ENCODE results near the gene RPS19BP1.
A peak's percentile ranks its signal among the peaks of the same experiment; 100 is the strongest.

RPS19BP1 gene, protein sequence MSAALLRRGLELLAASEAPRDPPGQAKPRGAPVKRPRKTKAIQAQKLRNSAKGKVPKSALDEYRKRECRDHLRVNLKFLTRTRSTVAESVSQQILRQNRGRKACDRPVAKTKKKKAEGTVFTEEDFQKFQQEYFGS

DNA sequence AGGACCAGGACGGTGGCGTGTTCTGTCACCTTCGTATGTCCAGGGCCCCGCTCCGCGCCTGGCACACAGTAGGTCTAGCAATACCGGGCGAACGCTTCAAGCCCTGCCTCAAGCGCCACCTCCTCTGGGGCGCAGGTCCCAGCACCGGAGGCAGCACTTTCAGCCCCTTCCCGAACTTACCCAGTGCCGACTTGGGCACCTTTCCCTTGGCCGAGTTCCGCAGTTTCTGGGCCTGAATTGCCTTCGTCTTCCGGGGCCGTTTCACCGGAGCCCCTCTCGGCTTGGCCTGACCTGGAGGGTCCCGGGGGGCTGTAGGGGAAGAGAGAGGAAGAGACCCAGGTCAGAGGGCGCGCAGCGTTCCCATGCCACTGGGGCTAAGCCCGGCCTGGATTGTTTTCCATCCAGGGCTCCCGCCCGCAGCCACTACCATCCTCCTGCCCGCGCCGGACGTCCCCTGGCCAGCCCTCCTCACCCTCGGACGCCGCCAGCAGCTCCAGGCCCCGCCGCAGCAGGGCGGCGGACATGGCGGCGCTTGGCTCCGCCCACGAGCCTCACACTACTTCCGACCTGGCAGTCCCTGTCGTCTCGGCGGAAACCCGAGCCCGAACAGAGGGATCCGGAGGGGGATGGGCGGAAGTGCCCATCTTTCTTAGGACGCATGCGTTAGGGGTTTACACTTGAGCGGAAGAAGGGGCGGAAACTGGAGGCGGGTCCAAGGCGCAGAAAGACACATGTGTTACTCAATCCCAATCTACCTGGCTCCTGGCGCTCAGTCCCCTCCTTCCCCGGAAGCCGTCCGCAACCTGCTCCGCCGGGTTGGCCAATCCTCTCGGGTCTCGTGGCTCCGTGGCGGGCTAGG lies at the start of gene RPS19BP1:
Gene RPS19BP1, minus strand, starts transcription at position 534 of the 859 bp plus-strand sequence. Its CDS starts 10 bp downstream, at position 524.
- peak; percentile 89 for DNase-seq (ENCODE audit: low spot score)

DNA sequence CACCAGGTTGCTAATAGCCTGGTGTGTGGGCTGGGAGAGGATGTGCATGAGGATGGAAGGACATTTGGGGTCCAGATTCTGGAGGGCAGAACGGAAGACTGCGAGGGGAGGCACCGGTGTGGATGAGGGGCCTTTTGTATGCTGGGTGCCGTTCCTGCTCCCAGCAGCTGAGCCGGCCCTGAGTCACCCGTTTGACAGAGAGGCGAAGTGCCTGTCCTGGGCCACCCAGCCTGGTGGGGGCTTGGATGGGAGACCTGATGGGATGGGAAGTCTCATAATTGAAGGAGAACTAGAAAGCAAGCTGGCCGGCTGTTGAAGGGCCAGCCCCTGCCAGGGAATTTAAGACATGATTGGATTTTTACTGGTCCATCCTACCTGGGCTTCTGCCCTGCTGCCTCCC lies 48.8 kb upstream of the RPS19BP1 start:
- DNase-seq (ENCODE audit: low spot score) = no peak

DNA sequence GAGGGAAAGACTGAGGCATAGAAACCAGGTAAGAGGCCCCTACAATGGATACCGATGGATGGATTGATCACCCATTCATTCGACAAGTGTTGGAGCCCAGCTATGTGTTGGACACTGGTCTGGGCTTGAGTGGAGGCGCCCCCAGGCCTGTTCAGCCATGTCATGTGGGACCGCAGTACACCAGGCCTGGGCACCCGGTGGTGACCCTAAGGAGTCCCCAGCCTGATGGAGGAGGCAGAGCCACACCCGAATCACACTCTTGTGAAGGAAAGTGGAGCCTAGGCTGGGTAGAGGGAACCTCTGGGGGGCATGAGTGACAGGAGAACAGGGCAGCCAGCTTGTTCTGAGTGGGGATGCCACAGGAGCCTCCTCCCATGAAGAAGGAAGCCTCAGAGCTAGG lies 48.2 kb upstream of the RPS19BP1 start:
- DNase-seq (ENCODE audit: low spot score) = no peak

DNA sequence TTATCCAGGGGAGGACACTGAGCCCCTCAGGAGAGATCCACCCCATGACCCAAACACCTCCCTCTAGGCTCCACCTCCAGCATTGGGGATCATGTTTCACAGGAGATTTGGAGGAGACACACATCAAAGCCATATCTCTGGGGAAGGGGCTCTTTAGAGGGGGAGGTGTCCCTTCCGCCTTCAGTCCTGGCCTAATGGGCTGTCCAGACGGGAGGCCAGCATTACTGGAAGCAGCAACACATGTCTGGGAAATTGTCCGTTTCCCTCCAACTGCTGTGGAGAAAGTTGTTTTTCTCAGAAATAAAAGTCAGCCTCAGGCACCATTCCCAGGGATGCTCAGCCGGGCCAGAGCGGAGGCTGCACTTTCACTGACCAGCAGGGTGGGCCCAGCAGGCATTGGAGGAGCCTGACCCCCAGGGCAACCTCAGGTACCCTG lies 47.5 kb upstream of the RPS19BP1 start:
- DNase-seq (ENCODE audit: low spot score) = peak; percentile 75

DNA sequence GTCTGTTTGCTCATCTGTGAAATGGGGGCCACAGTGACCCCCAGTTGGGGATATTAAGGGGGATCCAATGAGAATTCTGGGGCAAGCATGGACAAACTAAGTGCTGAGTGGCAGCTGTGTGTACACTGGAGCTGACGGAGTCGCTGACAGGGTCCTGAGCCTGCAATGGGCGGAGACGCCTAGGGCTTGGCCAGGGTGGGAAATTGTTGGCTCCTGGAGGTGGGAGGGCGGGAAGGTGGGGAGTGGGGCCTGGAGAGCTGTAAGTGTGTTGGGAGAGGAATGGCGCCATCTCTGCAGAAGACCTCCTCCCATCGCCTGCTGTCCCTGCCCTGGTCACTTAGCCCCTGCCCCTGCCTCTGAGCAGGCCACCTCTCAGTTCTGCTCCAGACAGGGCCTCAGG lies 45.4 kb upstream of the RPS19BP1 start:
- DNase-seq (ENCODE audit: low spot score) = no peak

DNA sequence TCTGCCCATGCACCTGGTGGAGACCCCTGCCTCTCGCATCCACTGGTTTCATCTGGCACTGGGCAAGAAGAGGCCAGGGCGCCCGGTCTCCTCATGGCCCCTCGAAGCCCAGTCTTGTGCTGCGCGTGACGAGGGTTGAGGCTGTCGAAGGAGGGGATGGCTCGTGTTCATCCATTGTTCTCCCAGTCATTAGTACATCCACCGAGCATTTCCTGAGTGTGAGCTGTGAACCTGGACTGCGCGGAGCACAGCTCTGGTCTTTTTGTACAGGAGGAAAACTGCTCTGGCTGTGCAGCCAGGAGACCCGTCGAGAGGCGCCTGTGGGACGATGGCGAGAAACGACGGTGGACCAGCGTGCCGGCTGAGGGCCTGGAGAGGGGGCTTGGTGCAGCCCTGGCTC lies 44.8 kb upstream of the RPS19BP1 start:
- no peak for DNase-seq (ENCODE audit: low spot score)

DNA sequence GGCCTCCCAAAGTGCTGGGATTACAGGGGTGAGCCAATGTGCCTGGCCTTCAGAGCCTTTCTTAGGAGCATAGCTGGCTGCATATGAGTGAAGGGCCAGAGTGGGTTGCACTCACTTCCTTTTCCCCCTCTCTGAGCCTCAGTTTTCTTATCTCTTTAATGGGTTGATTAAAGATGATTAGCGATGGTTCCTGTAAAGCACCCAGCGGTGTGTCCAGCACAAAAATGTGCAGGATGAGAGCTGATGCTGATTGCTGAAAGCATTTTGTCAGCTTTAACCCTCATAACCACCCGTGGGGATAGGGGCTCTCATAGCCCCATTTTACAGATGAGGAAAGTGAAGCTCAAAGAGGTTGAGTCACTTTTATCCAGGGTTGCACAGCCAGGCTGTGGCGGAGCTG lies 43.5 kb upstream of the RPS19BP1 start:
- no peak for DNase-seq (ENCODE audit: low spot score)

DNA sequence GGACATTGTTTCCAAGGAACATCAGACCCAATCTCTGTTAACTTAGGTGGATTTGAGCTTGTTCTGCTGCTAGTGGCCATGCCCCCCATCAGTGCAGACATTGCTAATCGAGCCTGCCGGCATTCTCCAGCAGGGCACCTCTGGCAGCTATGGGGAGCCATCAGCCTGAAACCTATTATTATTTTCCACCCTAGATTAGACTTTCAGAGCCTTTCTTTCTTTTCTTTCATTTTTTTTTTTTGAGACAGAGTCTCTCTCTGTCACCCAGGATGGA lies 42.9 kb upstream of the RPS19BP1 start:
- DNase-seq (ENCODE audit: low spot score) = no peak

DNA sequence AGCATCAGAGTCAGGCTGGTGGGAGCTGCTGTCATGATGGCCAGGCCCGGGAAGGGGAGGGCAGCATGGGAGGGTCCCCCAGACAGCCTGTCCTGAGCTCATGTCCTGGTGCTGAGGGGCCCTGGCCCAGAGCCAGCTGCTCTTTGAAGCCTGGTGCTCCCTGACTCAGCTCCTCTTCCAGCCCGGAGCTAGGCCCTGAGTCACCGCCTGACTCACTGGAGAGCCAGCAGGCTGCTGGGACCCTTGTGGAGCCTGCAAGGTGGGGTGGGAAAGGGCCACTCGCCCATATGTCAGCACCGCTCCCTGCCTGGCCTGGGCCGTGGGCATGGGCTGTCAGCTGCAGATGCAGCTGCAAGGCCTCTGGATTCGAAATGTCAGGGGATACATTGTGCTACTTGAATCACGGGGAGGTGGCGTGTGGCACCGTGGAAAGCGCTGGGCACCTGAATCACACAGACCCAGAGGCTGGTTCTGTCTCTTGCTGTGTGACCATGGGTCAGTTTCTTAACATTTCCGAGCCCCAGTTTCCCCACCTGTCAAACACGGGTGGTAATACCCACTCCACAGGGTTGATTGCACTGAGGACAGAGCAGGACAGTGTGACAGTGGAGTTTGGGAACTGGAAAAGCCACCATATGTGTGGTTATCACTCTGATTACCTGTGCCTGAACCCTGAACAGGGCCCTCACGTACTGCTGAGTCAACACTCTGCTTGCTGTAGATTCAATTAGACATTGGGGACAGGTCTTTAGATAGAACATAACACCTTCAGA lies 42.4 kb upstream of the RPS19BP1 start:
- DNase-seq (ENCODE audit: low spot score) = no peak

DNA sequence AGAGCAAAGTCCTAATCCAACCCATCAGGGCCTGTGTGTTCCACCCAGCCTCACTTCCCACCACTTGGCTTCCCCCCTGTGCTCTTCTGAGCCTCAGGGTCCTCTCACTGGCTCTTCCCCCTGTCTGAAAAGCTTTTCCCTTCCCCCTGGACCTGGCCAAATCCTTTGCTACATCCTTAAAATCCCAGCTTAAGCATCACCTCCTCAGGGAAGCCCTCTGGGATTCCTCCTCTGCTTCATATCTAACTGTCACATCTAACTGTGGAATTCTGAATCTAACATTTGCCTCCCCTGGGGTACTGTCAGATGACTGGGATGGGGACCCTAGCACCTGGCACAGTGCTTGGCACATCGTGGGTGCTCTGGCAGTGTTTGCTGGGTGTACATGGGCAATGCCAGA lies 39.0 kb upstream of the RPS19BP1 start:
- DNase-seq (ENCODE audit: low spot score) = no peak

DNA sequence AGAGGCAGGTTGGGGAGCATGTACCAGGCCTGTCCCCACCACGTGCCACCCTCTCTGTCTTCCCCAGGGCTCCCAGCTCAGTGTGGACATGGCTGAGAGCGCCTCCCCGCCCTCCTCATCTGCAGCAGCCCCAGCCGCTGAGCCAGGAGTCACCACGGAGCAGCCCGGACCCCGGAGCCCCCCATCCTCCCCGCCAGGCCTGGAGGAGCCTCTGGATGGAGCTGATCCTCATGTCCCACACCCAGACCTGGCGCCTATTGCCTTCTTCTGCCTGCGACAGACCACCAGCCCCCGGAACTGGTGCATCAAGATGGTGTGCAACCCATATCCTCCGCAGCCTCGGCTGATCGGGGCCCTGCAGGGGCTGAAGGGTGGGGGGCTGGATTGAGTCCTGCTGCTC lies 38.1 kb upstream of the RPS19BP1 start, which contains the start of gene CACNA1I:
Gene CACNA1I, plus strand, starts transcription at position 89 of the 400 bp plus-strand sequence. Its CDS starts 0 bp downstream, at position 89.
- DNase-seq (ENCODE audit: low spot score) = no peak

DNA sequence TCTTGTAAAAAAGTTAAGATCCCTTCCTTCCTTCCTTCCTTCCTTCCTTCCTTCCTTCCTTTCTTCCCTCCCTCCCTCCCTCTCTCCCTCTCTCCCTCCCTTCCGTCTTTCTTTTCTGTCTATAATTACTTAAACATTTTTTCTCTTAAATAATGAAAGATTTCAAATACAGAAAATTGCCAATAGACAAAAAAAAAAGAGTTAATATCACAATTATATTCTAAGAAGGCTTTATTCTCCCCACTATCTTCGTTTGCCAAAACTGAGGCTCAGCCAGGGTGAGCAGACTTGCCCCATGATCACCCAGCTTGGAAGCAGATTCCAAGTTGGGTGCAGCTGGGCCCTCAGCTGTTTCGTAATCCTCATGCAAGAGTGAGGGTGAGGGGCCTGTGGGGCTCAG lies 37.7 kb upstream of the RPS19BP1 start:
- no peak for DNase-seq (ENCODE audit: low spot score)

DNA sequence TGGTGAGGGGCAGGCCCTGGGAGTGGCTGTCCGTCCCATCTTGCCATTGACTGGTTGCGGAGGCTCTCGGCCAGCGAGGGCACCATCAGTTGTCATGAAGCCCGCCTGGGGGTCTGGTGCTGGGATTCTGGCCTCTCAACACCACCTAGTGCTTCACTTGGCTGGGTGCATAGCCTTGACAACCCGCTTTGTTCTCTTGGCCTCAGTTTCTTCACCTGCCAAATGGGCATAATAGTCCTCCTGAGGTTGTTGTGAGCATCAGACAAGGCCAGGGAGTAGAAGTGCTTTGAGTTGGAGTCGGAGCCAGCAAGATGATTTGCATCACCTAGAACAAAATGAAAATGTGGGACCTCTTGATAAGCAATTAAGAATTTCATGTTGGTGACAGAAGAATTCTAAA lies 36.5 kb upstream of the RPS19BP1 start:
- no peak for DNase-seq (ENCODE audit: low spot score)

DNA sequence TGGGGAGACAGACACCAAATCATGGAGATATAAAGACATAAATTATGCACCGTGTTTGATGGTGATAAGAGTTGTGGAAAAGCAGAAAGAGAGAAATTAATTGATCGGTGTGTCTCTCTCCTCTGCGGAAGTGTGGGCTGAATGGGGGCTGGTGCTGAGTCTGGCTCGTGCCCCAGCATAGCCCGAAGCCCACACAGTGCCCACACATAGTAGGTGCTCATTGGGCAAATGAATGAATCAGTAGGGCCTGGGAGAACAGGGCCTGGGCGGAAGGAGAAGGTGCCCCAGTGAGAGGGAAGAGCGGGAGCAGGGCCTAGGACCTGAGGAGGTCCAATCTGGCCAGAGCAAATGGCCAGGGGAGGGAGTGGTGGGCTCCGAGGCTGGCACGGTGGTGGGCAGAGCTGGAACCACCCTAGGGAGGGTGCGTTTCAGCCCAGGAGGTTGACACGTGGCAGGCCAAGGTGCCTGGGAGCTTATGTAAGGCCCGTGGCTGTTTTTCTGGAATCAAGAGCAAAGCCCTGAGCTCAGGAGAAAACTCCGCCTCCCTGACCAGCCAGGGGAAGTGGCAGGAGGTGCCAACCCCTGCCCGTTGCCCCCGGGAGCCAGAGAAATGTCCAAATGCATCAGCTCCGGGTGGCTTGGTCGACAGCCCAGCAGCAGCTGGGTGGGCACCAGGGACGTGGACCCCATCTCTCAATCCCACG lies 35.9 kb upstream of the RPS19BP1 start:
- no peak for DNase-seq (ENCODE audit: low spot score)

DNA sequence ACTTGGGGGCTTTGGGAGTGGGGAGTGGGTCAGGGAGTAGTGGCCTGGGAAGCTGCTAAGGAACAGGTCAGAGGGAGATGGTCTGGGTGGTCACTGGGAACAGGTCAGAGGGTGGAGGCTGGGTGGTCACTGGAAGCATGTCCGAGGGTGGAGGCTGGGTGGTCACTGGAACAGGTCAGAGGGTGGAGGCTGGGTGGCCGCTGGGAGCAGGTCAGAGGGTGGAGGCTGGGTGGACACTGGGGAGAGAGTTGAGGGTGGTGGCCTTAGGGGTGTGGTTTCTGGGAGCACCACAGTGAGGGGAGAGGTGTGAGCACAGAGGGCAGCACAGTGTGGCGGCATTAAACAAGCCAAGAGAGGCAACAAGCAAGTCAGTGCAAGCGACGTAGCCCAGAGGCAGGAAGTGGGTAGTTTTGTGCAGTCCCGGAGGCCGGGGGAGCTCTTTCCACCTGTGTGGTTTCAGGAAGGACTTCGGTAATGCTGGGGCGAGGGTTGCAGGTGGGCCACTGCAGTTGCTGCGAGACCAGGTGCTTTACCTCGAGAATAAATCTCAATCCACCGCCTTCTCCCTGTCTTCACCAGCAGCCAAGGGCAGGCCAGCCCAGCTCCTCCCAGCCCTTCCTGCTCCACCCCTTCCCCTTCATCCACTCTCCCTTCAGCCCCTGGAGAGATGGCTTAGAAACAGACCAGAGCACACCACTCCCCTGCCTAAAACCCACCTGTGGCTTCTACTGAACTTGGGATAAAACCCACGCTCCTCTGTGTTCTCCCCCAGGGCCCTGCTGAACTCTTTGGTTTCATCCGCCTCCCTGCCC lies 34.8 kb upstream of the RPS19BP1 start:
- no peak for DNase-seq (ENCODE audit: low spot score)

DNA sequence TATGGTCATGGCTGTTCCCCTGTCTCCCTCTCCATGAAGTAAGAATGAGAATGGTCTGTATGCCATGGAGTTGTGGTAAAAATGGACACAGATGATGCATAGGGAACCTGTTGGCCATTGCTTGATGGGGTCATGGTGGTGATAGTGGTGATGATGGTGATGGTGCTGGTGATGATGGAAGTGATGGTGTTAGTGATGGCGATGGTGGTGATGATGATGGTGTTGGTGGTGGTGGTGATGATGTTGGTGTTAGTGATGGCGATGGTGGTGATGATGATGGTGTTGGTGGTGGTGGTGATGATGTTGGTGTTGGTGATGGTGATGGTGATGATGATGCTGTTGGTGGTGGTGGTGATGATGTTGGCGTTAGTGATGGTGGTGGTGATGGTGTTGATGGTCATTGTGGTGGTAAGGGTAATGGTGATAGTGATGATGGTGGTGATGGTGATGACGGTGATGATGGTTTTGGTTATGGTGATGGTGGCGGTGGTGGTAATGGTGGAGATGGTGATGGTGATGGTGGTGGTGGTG lies 32.9 kb upstream of the RPS19BP1 start:
- no peak for DNase-seq (ENCODE audit: low spot score)

DNA sequence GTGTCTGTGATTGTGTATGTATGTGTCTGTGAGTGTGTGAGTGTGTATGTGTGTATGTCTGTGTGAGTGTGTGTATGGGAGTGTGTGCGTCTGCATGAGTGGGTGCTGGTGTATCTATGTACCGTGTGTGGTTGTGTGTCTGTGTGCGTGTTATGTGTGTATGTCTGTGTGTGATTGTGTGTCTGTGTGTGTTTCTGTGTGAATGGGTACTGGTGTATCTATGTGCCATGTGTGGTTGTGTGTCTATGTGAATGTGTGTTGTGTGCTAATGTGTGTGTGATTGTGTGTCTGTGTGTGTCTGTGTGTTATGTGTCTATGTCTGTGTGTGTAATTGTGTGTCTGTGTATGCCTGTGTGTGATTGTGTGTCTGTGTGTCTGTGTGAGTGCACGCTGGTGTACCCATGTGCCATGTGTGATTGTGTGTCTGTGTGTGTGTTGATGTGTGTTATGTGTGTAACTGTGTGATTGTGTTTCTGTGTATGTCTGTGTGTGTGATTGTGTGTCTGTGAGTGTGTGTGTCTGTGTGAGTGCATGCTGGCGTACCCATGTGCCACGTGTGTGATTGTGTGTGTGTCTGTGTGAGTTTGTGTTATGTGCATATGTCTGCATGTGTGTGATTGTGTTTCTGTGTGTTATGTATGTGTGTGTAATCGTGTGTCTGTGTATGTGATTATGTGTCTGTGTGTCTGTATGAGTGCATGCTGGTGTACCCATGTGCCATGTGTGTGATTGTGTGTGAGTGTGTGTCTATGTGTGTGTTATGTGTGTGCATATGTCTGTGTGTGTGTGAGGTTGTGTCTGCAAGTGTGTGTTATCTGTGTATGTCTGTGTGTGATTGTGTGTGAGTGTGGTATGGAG lies 31.3 kb upstream of the RPS19BP1 start:
- no peak for DNase-seq (ENCODE audit: low spot score)

DNA sequence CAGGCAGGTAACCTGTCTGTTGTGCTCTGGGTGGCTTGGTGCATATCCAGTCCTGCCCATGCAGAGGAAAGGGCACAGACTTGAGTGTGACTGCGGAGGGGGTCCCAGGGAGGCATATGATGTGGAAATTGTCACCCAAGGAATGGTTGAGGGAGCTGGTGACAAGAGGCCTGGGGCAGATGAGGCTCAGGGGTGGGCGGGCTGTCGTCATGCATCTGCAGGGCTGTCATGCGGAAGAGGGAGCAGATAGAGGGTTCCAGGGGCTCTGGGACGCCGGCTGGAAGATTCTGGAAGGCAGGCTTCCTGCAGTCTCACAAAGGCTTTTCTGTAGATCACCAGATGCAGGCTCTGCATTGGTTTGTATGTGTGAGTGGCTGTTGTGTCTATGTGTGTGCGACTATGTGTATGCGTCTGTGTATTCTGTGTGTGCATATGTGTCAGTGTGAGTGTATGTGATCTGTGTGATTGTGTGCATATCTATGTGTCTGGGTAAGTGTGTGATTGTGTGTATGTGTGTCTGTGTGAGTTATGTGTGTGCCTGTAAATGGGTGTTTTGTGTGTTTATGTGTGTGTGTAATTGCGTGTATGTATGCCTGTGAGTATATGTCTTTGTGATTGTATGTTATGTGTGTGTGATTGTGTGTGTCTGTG lies 30.4 kb upstream of the RPS19BP1 start:
- no peak for DNase-seq (ENCODE audit: low spot score)

DNA sequence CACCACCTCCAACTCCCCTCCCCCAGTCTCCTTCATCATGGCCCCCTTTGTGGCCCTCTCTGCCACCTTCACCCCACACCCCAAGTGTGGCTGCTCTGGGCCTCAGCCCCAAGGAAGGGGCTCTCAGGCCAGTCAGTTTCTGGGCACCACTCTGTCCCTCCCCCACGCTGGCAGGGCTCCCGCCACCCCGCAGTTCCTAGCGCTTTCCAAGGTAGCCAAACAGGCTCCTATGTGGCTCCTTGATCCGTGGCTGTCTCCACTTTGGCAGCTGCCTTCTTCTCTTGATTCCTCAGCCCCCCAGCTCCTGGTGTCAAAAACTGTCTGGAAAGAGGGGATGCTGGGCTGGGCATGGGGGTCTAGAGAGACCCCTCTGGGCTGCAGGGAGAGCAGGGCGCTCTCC lies 27.6 kb upstream of the RPS19BP1 start:
- DNase-seq (ENCODE audit: low spot score) = no peak

Measured in iPS-NIHi11 (cell line).